ENCODE measurements around the gene MORC2. TPM values are rescaled to one million over a fixed set of nuclear protein-coding genes. Genes with fewer than 3 reads are reported as not detected.

Gene MORC2
- total RNA-seq, 2 experiments from 2014 or later: 27.0 to 28.7 TPM

DNA sequence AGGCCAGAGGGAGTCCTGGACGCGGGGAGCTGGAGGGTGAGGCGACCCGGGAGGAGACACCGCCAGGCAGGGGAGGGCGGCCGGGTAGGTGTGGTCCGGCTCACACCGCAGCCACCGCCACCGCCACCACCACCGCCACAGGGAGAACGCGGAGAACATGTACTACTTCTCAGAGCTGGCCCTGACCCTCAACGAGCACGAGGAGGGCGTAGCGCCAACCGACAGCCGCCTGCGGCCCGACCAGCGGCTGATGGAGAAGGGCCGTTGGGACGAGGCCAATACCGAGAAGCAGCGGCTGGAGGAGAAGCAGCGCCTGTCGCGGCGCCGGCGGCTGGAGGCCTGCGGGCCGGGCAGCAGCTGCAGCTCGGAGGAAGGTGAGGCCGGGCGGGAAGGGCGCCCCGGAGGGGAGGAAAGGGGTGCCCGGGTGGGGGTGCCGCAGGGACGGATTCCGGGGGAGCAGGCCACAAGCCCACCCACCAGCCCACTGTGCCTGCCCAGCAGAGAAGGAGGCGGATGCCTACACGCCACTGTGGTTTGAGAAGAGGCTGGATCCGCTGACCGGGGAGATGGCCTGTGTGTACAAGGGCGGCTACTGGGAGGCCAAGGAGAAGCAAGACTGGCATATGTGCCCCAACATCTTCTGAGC, 62.8 kb downstream of the MORC2 start:
- Mint-ChIP-seq H3K9me3 (ENCODE audit: low read depth) (no peaks in the 10 kb centered on the region), H3K4me1 (peaks cover 3% of the 10 kb centered on the region), H3K27ac (no peak overlapping the region), H3K36me3 (peaks cover under 1% of the 10 kb centered on the region), H3K4me3 (no peak overlapping the region), H3K27me3 (no peaks in the 10 kb centered on the region)
- CTCF ChIA-PET: no interaction called here
- DNase-seq (no peak), ATAC-seq (no peak)

GRCh38 chr22:30903876-30904460, 64.6 kb downstream of the MORC2 start:
- CTCF ChIA-PET: interaction anchor here (1.0 kb wide), 2 partner anchors 18 to 140 kb away, joined by 3 read pairs; no protein-coding TSS in a partner anchor
- no peak overlapping the region for H3K27ac Mint-ChIP-seq
- DNase-seq (no peak), ATAC-seq (no peak)
- no peaks in the 10 kb centered on the region for H3K36me3 Mint-ChIP-seq
- peaks cover 3% of the 10 kb centered on the region for H3K4me1 Mint-ChIP-seq
- H3K9me3 Mint-ChIP-seq (ENCODE audit: low read depth): no peaks in the 10 kb centered on the region
- no peak overlapping the region for H3K4me3 Mint-ChIP-seq
- no peaks in the 10 kb centered on the region for H3K27me3 Mint-ChIP-seq

DNA sequence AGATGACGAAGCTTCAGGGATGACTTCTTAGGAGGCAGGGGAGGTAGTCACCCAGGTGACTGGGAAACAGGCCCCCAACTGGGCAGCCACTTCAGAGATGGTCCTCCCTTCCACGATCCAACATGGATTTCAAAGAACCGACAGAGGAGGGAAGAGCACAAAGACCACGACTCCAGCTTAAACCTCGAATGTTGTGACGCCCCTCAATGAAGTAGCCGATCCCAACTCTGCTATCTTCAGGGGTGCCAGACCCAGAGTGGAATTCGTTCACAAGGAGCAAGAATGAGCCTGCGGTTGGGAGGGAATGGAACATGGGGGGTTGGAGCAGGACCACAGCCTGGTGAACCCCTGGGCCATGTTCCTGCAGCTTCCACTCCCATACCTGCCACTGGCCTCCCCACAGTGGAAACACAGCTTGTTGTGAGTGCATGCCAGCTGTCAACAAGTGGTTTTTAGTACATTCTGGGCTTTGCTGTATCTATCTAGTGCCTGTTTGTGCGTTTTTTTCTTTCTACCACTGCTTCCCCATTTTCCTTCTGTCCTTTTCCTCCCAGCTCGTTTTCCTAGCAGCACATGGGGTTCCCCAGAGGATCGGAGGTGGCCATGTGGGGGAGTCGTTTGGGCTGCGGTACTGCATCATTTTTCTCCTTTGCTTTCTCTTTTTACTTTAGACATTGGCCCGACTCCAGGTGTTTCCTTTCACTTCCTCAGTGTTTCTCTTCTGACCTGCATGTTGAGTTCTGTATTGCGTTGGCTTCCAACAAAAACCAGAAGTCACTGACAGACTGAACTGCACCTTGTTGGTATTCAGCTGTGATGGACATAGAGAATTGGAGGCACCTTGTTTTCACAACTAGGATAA, 65.8 kb downstream of the MORC2 start:
- DNase-seq (no peak), ATAC-seq (no peak)
- Mint-ChIP-seq H3K9me3 (ENCODE audit: low read depth) (no peaks in the 10 kb centered on the region), H3K4me1 (peaks cover 3% of the 10 kb centered on the region), H3K36me3 (peaks cover 2% of the 10 kb centered on the region), H3K27ac (no peak overlapping the region), H3K27me3 (no peaks in the 10 kb centered on the region), H3K4me3 (no peak overlapping the region)
- CTCF ChIA-PET: interaction anchor here (1.1 kb wide), 1 partner anchor 9 kb away, joined by 3 read pairs; no protein-coding TSS in a partner anchor

- Mint-ChIP-seq H3K27me3 (no peaks in the 10 kb centered on the region), H3K36me3 (peaks cover 7% of the 10 kb centered on the region), H3K4me3 (no peak overlapping the region), H3K27ac (no peak overlapping the region), H3K4me1 (peaks cover 3% of the 10 kb centered on the region), H3K9me3 (ENCODE audit: low read depth) (no peaks in the 10 kb centered on the region)
- ATAC-seq (no peak), DNase-seq (no peak)
- CTCF ChIA-PET: interaction anchor here (1.2 to 1.3 kb wide), 2 partner anchors 9 to 260 kb away, joined by 3 to 4 read pairs; no protein-coding TSS in a partner anchor
Observed at GRCh38 chr22:30894371-30894740, 74.2 kb downstream of the MORC2 start.

DNA sequence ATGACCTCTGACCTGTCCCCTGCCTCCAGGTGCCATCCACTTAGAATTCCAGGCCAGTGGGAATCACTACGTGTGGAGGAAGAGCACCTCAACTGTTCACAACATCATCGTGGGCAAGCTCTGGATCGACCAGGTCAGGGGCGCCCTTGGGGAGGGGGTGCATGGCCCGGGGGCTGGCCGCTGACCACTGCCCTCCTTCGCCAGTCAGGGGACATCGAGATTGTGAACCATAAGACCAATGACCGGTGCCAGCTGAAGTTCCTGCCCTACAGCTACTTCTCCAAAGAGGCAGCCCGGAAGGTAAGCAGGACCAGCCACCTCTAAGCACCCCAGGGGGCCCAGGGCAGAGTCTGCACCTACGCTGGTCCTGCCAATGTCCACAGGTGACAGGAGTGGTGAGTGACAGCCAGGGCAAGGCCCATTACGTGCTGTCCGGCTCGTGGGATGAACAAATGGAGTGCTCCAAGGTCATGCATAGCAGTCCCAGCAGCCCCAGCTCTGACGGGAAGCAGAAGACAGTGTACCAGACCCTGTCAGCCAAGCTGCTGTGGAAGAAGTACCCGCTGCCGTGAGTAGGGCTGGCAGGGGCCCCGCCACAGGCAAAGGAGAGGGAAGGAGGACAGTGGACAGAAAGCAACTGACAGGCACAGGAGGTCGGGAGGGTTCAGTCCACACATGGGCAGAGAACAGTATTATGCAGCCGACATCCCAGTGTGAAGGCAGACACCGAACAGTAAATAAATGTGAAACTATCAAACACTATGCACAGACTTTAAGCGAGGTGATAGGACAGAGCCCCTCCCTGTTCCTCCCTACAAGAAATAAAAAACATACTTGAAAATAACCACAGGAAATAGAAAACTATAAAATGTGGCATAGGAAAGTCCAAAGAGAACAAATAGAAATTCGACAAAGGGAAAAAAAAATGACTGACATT, 74.9 kb downstream of the MORC2 start:
- no peak overlapping the region for H3K4me3 Mint-ChIP-seq
- peaks cover 3% of the 10 kb centered on the region for H3K4me1 Mint-ChIP-seq
- no peak overlapping the region for H3K27ac Mint-ChIP-seq
- H3K36me3 Mint-ChIP-seq: peaks cover 7% of the 10 kb centered on the region
- CTCF ChIA-PET: no interaction called here
- no peaks in the 10 kb centered on the region for H3K27me3 Mint-ChIP-seq
- H3K9me3 Mint-ChIP-seq (ENCODE audit: low read depth): no peaks in the 10 kb centered on the region
- DNase-seq: peak; percentile 30
- ATAC-seq: no peak

DNA sequence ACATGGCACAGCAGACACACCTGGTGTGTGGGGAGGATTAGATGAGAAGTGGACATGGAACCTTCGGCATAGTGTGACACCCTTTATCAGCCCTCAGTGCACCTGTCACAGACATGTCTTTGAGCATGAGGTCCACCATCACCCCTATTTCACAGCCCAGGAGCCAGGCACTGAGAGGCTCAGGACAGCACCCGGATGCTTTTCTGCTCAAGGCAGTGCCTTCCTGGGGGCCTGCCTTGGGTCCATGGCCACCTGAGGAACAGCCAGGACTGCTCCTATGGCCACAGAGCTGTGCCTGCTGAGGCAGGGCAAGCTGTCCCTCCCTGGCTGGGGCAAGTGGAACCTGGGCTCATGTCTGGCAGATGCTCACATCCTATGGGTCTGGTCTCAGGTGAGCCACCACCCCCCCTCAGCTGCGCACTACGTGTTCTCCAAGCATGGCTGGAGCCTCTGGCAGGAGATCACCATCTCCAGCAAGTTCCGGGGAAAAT, 75.8 kb downstream of the MORC2 start:
- Mint-ChIP-seq H3K4me3 (no peak overlapping the region), H3K4me1 (peaks cover 3% of the 10 kb centered on the region), H3K36me3 (peaks cover 5% of the 10 kb centered on the region), H3K27ac (no peak overlapping the region), H3K27me3 (no peaks in the 10 kb centered on the region), H3K9me3 (ENCODE audit: low read depth) (no peaks in the 10 kb centered on the region)
- ATAC-seq: no peak
- CTCF ChIA-PET: interaction anchor here (1.7 kb wide), 1 partner anchor 16 kb away, joined by 4 read pairs; no protein-coding TSS in a partner anchor
- DNase-seq: no peak

DNA sequence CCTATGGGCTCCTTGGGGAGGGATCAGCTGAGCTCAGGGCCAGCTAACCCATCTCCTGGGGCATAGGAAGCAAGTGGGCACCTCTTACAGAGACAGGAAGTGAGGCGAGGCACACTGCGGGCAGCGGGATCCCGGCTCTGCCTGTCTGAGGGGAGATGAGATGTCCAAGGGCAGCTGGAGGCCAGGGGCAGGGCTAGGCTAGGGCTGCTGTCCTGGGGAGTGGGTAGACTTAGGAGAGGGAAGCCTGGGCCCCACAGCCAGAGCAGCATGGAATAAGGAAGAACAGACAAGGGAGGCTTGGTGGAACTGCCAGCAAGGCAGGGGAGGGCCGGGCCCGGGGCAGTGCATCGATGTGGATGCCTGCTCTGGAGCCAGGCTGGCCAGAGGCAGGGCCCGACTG, 76.3 kb downstream of the MORC2 start:
- Mint-ChIP-seq H3K27me3 (no peaks in the 10 kb centered on the region), H3K4me3 (no peak overlapping the region), H3K27ac (no peak overlapping the region), H3K9me3 (ENCODE audit: low read depth) (no peaks in the 10 kb centered on the region), H3K4me1 (peaks cover 3% of the 10 kb centered on the region), H3K36me3 (peaks cover 5% of the 10 kb centered on the region)
- no peak for ATAC-seq
- DNase-seq: no peak
- CTCF ChIA-PET: interaction anchor here (1.0 to 1.7 kb wide), 2 partner anchors 16 to 20 kb away, joined by 3 to 4 read pairs; no protein-coding TSS in a partner anchor

DNA sequence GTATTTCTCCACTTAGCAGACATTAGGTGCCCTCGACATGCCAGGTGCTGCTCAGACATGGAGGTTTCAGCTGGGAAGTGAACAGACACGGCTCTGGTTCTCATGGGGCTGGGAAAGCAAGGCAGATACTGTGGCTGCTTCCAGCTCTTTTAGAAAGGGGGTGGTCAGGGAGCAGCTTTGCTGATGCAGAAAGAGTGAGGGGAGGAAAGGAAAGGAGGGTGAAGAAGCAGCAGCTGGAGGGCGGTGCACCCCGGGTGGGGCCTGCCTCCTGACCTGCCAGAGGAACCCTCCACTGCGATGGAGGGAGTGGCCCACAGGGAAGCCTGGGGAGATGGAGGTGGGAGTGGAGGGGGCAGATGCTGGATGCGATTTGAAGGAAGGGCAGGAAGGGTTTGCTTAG, 76.8 kb downstream of the MORC2 start:
- H3K27ac Mint-ChIP-seq: no peak overlapping the region
- H3K9me3 Mint-ChIP-seq (ENCODE audit: low read depth): no peaks in the 10 kb centered on the region
- no peak for DNase-seq
- no peak overlapping the region for H3K4me3 Mint-ChIP-seq
- CTCF ChIA-PET: interaction anchor here (1.0 to 1.7 kb wide), 2 partner anchors 15 to 20 kb away, joined by 3 to 4 read pairs; no protein-coding TSS in a partner anchor
- peaks cover 3% of the 10 kb centered on the region for H3K4me1 Mint-ChIP-seq
- ATAC-seq: no peak
- no peaks in the 10 kb centered on the region for H3K27me3 Mint-ChIP-seq
- H3K36me3 Mint-ChIP-seq: peaks cover 2% of the 10 kb centered on the region

DNA sequence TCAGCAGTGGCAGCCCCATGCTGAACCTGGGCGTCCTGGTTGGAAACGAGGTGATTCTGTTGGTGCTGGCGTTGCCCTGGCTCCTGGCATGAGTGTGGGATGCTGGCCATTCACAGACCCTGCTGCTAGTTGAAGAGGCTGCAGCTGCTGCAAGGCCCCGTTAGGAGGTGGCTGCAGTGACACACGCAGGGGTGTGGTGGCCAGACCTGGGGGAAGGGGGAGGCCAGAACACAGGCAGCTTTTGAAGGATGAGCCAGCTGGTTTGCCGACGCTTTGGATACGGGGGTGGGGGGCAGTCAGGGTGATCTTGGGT, 77.2 kb downstream of the MORC2 start:
- H3K4me1 Mint-ChIP-seq: peaks cover 3% of the 10 kb centered on the region
- H3K27me3 Mint-ChIP-seq: no peaks in the 10 kb centered on the region
- no peak for DNase-seq
- H3K27ac Mint-ChIP-seq: no peak overlapping the region
- no peak overlapping the region for H3K4me3 Mint-ChIP-seq
- CTCF ChIA-PET: interaction anchor here (1.0 to 2.1 kb wide), 5 partner anchors 10 to 257 kb away, joined by 3 to 9 read pairs (median 5); no protein-coding TSS in a partner anchor
- no peak for ATAC-seq
- H3K36me3 Mint-ChIP-seq: peaks cover 2% of the 10 kb centered on the region
- no peaks in the 10 kb centered on the region for H3K9me3 Mint-ChIP-seq (ENCODE audit: low read depth)

DNA sequence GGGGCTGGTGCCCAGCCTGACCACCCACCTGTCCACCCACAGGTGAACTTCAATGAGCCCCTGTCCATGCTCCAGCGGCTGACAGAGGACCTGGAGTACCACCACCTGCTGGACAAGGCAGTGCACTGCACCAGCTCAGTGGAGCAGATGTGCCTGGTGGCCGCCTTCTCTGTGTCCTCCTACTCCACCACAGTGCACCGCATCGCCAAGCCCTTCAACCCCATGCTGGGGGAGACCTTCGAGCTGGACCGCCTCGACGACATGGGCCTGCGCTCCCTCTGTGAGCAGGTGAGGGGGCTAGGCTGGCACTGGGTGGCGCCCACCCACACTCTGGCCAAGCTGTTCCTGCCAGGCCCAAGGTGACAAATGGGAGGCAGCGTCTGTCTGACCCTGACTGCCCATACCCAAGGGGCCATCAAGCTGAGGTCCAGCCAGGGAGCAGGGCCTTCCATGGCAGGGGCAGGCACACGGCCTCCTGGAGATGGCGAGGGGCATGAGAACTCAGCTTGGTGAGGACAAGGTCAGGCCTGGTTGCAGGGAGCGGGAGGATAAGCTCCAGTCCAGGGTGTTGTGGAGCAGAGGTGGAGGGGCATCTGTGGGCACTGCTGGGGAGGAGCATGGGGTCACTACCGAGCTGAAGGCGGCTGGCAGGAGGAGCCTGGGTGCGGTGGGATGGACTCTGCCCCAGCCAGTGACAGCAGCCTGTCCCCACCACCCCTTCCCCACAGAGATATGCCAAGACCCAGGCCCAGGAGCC, 77.7 kb downstream of the MORC2 start:
- no peak overlapping the region for H3K27ac Mint-ChIP-seq
- CTCF ChIA-PET: interaction anchor here (0.5 to 2.1 kb wide), 7 partner anchors 10 to 268 kb away, joined by 3 to 9 read pairs (median 4); no protein-coding TSS in a partner anchor
- peak; percentile 49 for DNase-seq
- H3K4me1 Mint-ChIP-seq: peaks cover 3% of the 10 kb centered on the region
- H3K27me3 Mint-ChIP-seq: no peaks in the 10 kb centered on the region
- H3K4me3 Mint-ChIP-seq: no peak overlapping the region
- H3K9me3 Mint-ChIP-seq (ENCODE audit: low read depth): no peaks in the 10 kb centered on the region
- peak; percentile 57 for ATAC-seq
- H3K36me3 Mint-ChIP-seq: no peaks in the 10 kb centered on the region

DNA sequence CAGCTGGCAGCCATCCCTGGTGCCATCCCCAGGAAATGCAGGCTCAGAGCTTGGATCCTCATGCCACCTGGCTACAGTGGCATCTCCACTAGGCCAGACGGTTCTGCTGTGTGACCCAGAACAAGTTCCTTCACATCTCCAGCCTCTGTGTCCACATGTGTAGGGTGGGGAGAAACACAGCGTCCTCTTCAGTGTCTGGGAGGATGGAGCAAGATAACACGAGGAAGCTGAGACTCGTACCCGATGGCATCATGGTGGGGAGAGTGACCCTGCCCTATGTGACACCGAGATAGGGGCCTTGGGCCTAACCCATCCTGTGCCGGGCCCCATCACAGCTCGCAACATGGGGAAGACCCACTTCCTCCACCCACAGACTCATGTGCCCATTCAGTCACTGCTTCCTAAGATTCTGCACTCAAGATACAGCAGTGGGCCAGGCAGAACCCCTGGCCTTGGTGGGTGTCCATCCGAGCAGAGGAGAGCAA, 78.5 kb downstream of the MORC2 start:
- Mint-ChIP-seq H3K4me3 (no peak overlapping the region), H3K9me3 (ENCODE audit: low read depth) (no peaks in the 10 kb centered on the region), H3K36me3 (no peaks in the 10 kb centered on the region), H3K27me3 (no peaks in the 10 kb centered on the region), H3K4me1 (peaks cover 3% of the 10 kb centered on the region), H3K27ac (no peak overlapping the region)
- DNase-seq (no peak), ATAC-seq (no peak)
- CTCF ChIA-PET: interaction anchor here (0.6 to 2.1 kb wide), 4 partner anchors 9 to 260 kb away, joined by 3 to 9 read pairs (median 5); no protein-coding TSS in a partner anchor

Data from activated CD8-positive, alpha-beta memory T cell treated with anti-CD3 and anti-CD28 coated beads, Interleukin-2, amount 10 ng/mL, durations not matched to agents 7 days and 5 days (primary cell).